GM12878 (cell line): ENCODE measurements around the gene MAGI1. TPM values are rescaled to one million over a fixed set of nuclear protein-coding genes. Genes with fewer than 3 reads are reported as not detected.

Experiments used
- ATAC-seq: fragments of 200-7000 bp; cut with Tn5 transposase; 3 replicates; pipeline ENCODE4 v1.9.1; 2020; ENCODE audit warnings: mild to moderate bottlenecking, moderate library complexity
- BruUV-seq: library from RNA; stranded (reverse); fragments of 400-500 nt; replicated peaks from 2 replicates; lab custom pipeline; 2021; lab: Mats Ljungman, UMichigan
- CTCF ChIA-PET: fragments of 300-600 bp; sonication (Branson Sonifier 250); formaldehyde crosslinking; extraction: SDS; loops from one replicate; lab custom pipeline; 2021; ENCODE audit warnings: inconsistent platforms; lab: Yijun Ruan, JAX
- POLR2A ChIA-PET: fragments of 350-600 bp; formaldehyde crosslinking; extraction: SDS; loops from one replicate; lab custom pipeline; 2021; ENCODE audit warnings: inconsistent platforms; lab: Charles Lee
- RAD21 ChIA-PET: fragments of 300-600 bp; sonication (Branson Sonifier 250); formaldehyde crosslinking; loops from one replicate; lab custom pipeline; 2023; ENCODE audit warnings: antibody characterized with exemption; ENCODE audit not compliant: unreplicated experiment; lab: Charles Lee
- SMC1A ChIA-PET: fragments of 300-600 bp; sonication (Branson Sonifier 250); formaldehyde crosslinking; loops from one replicate; lab custom pipeline; 2023; ENCODE audit not compliant: unreplicated experiment, uncharacterized antibody; lab: Charles Lee
- DNase-seq: peaks from one replicate; pipeline ENCODE4 v3.0.0-alpha.2; 2011; ENCODE audit warnings: low read depth, low spot score
- FAIRE-seq: peaks from 3 replicates; lab custom pipeline; 2011; peaks lifted over from hg19 to GRCh38; lab: Jason Lieb, UNC
- H2AFZ ChIP-seq: 2 replicates; pipeline ENCODE4 v1.6.0; 2011; ENCODE audit warnings: low read depth, low read length, control low read depth; ENCODE audit not compliant: control insufficient read depth
- H3K27ac ChIP-seq: 2 replicates; pipeline ENCODE4 v1.5.1; 2011; ENCODE audit warnings: control low read depth; ENCODE audit not compliant: control insufficient read depth, insufficient read depth
- H3K27me3 ChIP-seq, 2 experiments: replicated peaks in 1 of 2; 2 replicates each; pipeline versions ENCODE4 v1.6.0 to v1.6.1; 2011; ENCODE audit warnings: low read length in 1 of 2; ENCODE audit not compliant: control insufficient read depth in 2 of 2, insufficient read depth in 2 of 2
- H3K36me3 ChIP-seq, 2 experiments: 2 replicates each; pipeline ENCODE4 v1.5.1; 2011; ENCODE audit warnings: low read length in 1 of 2; ENCODE audit not compliant: control insufficient read depth in 2 of 2, insufficient read depth in 2 of 2
- H3K4me1 ChIP-seq: 2 replicates; pipeline ENCODE4 v1.6.1; 2011; ENCODE audit warnings: mild to moderate bottlenecking, low read length, moderate library complexity, mixed read lengths; ENCODE audit not compliant: control insufficient read depth, insufficient read depth
- H3K4me2 ChIP-seq: 2 replicates; pipeline ENCODE4 v1.6.0; 2011; ENCODE audit warnings: control low read depth; ENCODE audit not compliant: control insufficient read depth, insufficient read depth
- H3K4me3 ChIP-seq: fragments of 200-600 bp; sonication (generic); 2 replicates; pipeline ENCODE4 v1.5.1; 2016
- H3K79me2 ChIP-seq: 2 replicates; pipeline ENCODE4 v1.6.0; 2011; ENCODE audit warnings: low read length; ENCODE audit not compliant: control insufficient read depth, insufficient read depth
- H3K9ac ChIP-seq: 2 replicates; pipeline ENCODE4 v1.8.0; 2011; ENCODE audit warnings: low read length, control low read depth, mixed read lengths; ENCODE audit not compliant: control insufficient read depth, insufficient read depth
- H3K9me3 ChIP-seq: replicated peaks from 3 replicates; pipeline ENCODE4 v1.5.1; 2011; ENCODE audit warnings: mild to moderate bottlenecking, low read length; ENCODE audit not compliant: control insufficient read depth, insufficient read depth
- H4K20me1 ChIP-seq: 2 replicates; pipeline ENCODE4 v1.6.0; 2011; ENCODE audit not compliant: control insufficient read depth, insufficient read depth
- CBX5 ChIP-seq: sonication (generic); IDR thresholded peaks from 2 replicates; pipeline ENCODE4 v1.6.1; 2016; ENCODE audit warnings: low read depth, moderate library complexity, mild to moderate bottlenecking, inconsistent platforms
- ESRRA ChIP-seq: IDR thresholded peaks from 2 replicates; pipeline ENCODE4 v1.6.1; 2012; ENCODE audit warnings: mild to moderate bottlenecking, low read length, improper control_type of control experiment
- EZH2 ChIP-seq: IDR thresholded peaks from 2 replicates; pipeline ENCODE4 v1.6.1; 2012; ENCODE audit warnings: low read depth, mild to moderate bottlenecking, control low read depth, inconsistent platforms, low read length, borderline replicate concordance; ENCODE audit not compliant: control insufficient read depth
- IKZF1 ChIP-seq: fragments of 450-650 bp; conservative IDR thresholded peaks from 2 replicates; pipeline ENCODE4 v1.6.1; 2017; ENCODE audit warnings: antibody characterized with exemption, mild to moderate bottlenecking
- NFYA ChIP-seq: IDR thresholded peaks from 2 replicates; pipeline ENCODE4 v1.6.1; 2011; ENCODE audit warnings: low read depth, mild to moderate bottlenecking, low read length, improper control_type of control experiment, borderline replicate concordance
- RAD21 ChIP-seq: IDR thresholded peaks from 2 replicates; pipeline ENCODE4 v1.6.1; 2011; ENCODE audit warnings: mild to moderate bottlenecking, low read depth, low read length, moderate library complexity; ENCODE audit not compliant: insufficient read depth
- RCOR1 ChIP-seq: conservative IDR thresholded peaks from 2 replicates; pipeline ENCODE4 v1.6.1; 2012; ENCODE audit warnings: low read depth, low read length, improper control_type of control experiment
- TARDBP ChIP-seq: IDR thresholded peaks from 2 replicates; pipeline ENCODE4 v1.6.1; 2016; ENCODE audit warnings: borderline replicate concordance
- YY1 ChIP-seq: IDR thresholded peaks from 2 replicates; pipeline ENCODE4 v1.6.1; 2011; ENCODE audit warnings: low read depth, mild to moderate bottlenecking, low read length
- WGBS: methylation state at CpG from one replicate; pipeline ENCODE4 v1.1.6; 2016; ENCODE audit warnings: low lambda C conversion rate; ENCODE audit not compliant: insufficient replicate concordance, insufficient coverage; ENCODE audit errors: missing lambda C conversion rate; 5-methylcytosine and 5-hydroxymethylcytosine counted together
- in situ Hi-C: fragments of 300-500 bp; cut with MboI; formaldehyde crosslinking; loops from 9 replicates; pipeline ENCODE4 v1.14.3; 2018; ENCODE audit warnings: mixed read lengths
- intact Hi-C: fragments of 100-400 bp; cut with micrococcal nuclease; formaldehyde crosslinking; loops from one replicate; pipeline ENCODE4 v1.14.2; 2022; ENCODE audit not compliant: unreplicated experiment
- polyA plus RNA-seq, 11 experiments: library from polyadenylated mRNA; depleted of rRNA in 4 of 11; unstranded in 6 of 11; stranded (reverse) in 5 of 11; fragments of >200 nt; fragmentation: Nextera tagmentation in 4 of 11; fragmentation: Illumina TruSeq in 1 of 11; extraction: Ambion mirVana in 4 of 11; extraction: Trizol in 1 of 11; gene quantifications; 1 replicate in 1 of 11; 2 replicates in 10 of 11; pipeline versions ENCODE4 v1.2.1 to v1.2.3, GENCODE V29; 2011 to 2016; ENCODE audit warnings: inconsistent platforms in 2 of 11, missing spikeins in 2 of 11, low read depth in 1 of 11
- total RNA-seq, 4 experiments: library from RNA; depleted of rRNA in 3 of 4; stranded (reverse); fragments of >200 nt in 3 of 4; fragmentation: Illumina TruSeq in 1 of 4; extraction: Trizol in 1 of 4; gene quantifications; 2 replicates each; pipeline versions ENCODE4 v1.2.1 to v1.2.3, GENCODE V29; 2013 to 2021
- TF ChIP-seq, protein P1 (sequence below): IDR thresholded peaks from 2 replicates; pipeline ENCODE4 v1.6.1; 2012; ENCODE audit warnings: low read depth, low read length, improper control_type of control experiment
- TF ChIP-seq, protein P2 (sequence below): fragments of 450-650 bp; conservative IDR thresholded peaks from 2 replicates; pipeline ENCODE4 v1.6.1; 2017; ENCODE audit warnings: mild to moderate bottlenecking, moderate library complexity
- TF ChIP-seq, protein P3 (sequence below): IDR thresholded peaks from 2 replicates; pipeline ENCODE4 v1.6.1; 2012; ENCODE audit warnings: low read length, inconsistent platforms
- TF ChIP-seq, protein P4 (sequence below): IDR thresholded peaks from 2 replicates; pipeline ENCODE4 v1.6.1; 2012; ENCODE audit warnings: low read depth, low read length, improper control_type of control experiment
- TF ChIP-seq, protein P5 (sequence below): fragments of 450-650 bp; IDR thresholded peaks from 2 replicates; pipeline ENCODE4 v1.6.1; 2016; ENCODE audit warnings: mild to moderate bottlenecking

MAGI1 gene
- total and polyA plus RNA-seq, 10 of the 15 experiments (the other 5 are each of a cell fraction or from before 2014, with no cell fraction given): 0.02 to 3.3 (median 0.29) TPM; not detected in 1

GRCh38 chr3:65922441-65922840, 116.3 kb downstream of the MAGI1 start:
- H3K9me3 ChIP-seq: no peaks in the 10 kb centered on the region
- H3K27ac ChIP-seq: no peak overlapping the region
- no peaks in the 10 kb centered on the region for H3K4me1 ChIP-seq
- ChIA-PET POLR2A (interaction anchor here (0.6 kb wide), 1 partner anchor 37 kb away, joined by 5 read pairs; no protein-coding TSS in a partner anchor), CTCF (no interaction called here), RAD21 (no interaction called here), SMC1A (interaction anchor here (1.2 kb wide), 1 partner anchor 13 kb away, joined by 3 read pairs; no protein-coding TSS in a partner anchor)
- TF ChIP-seq ESRRA: no peak
- no peak for TF ChIP-seq EZH2
- TF ChIP-seq, protein P1, sequence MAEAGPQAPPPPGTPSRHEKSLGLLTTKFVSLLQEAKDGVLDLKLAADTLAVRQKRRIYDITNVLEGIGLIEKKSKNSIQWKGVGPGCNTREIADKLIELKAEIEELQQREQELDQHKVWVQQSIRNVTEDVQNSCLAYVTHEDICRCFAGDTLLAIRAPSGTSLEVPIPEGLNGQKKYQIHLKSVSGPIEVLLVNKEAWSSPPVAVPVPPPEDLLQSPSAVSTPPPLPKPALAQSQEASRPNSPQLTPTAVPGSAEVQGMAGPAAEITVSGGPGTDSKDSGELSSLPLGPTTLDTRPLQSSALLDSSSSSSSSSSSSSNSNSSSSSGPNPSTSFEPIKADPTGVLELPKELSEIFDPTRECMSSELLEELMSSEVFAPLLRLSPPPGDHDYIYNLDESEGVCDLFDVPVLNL: no peak
- TF ChIP-seq TARDBP: no peak
- no peak for TF ChIP-seq CBX5
- TF ChIP-seq YY1: no peak
- no peak for TF ChIP-seq NFYA
- TF ChIP-seq, protein P2, sequence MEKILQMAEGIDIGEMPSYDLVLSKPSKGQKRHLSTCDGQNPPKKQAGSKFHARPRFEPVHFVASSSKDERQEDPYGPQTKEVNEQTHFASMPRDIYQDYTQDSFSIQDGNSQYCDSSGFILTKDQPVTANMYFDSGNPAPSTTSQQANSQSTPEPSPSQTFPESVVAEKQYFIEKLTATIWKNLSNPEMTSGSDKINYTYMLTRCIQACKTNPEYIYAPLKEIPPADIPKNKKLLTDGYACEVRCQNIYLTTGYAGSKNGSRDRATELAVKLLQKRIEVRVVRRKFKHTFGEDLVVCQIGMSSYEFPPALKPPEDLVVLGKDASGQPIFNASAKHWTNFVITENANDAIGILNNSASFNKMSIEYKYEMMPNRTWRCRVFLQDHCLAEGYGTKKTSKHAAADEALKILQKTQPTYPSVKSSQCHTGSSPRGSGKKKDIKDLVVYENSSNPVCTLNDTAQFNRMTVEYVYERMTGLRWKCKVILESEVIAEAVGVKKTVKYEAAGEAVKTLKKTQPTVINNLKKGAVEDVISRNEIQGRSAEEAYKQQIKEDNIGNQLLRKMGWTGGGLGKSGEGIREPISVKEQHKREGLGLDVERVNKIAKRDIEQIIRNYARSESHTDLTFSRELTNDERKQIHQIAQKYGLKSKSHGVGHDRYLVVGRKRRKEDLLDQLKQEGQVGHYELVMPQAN: no peak
- no peak for TF ChIP-seq RAD21
- TF ChIP-seq, protein P3, sequence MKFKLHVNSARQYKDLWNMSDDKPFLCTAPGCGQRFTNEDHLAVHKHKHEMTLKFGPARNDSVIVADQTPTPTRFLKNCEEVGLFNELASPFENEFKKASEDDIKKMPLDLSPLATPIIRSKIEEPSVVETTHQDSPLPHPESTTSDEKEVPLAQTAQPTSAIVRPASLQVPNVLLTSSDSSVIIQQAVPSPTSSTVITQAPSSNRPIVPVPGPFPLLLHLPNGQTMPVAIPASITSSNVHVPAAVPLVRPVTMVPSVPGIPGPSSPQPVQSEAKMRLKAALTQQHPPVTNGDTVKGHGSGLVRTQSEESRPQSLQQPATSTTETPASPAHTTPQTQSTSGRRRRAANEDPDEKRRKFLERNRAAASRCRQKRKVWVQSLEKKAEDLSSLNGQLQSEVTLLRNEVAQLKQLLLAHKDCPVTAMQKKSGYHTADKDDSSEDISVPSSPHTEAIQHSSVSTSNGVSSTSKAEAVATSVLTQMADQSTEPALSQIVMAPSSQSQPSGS: no peak
- TF ChIP-seq IKZF1: no peak
- TF ChIP-seq, protein P4, sequence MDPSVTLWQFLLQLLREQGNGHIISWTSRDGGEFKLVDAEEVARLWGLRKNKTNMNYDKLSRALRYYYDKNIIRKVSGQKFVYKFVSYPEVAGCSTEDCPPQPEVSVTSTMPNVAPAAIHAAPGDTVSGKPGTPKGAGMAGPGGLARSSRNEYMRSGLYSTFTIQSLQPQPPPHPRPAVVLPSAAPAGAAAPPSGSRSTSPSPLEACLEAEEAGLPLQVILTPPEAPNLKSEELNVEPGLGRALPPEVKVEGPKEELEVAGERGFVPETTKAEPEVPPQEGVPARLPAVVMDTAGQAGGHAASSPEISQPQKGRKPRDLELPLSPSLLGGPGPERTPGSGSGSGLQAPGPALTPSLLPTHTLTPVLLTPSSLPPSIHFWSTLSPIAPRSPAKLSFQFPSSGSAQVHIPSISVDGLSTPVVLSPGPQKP: no peak
- no peak for TF ChIP-seq RCOR1
- TF ChIP-seq, protein P5, sequence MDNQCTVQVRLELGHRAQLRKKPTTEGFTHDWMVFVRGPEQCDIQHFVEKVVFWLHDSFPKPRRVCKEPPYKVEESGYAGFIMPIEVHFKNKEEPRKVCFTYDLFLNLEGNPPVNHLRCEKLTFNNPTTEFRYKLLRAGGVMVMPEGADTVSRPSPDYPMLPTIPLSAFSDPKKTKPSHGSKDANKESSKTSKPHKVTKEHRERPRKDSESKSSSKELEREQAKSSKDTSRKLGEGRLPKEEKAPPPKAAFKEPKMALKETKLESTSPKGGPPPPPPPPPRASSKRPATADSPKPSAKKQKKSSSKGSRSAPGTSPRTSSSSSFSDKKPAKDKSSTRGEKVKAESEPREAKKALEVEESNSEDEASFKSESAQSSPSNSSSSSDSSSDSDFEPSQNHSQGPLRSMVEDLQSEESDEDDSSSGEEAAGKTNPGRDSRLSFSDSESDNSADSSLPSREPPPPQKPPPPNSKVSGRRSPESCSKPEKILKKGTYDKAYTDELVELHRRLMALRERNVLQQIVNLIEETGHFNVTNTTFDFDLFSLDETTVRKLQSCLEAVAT: no peak
- no peaks in the 10 kb centered on the region for H4K20me1 ChIP-seq
- H3K27me3 ChIP-seq: no peaks in the 10 kb centered on the region
- H3K4me2 ChIP-seq: no peak overlapping the region
- no peak for DNase-seq
- H3K79me2 ChIP-seq: no peaks in the 10 kb centered on the region
- H3K36me3 ChIP-seq: no peaks in the 10 kb centered on the region
- ATAC-seq: no peak
- no TSS peak for BruUV-seq
- no peak overlapping the region for H2AFZ ChIP-seq
- no peak for FAIRE-seq
- H3K4me3 ChIP-seq: no peak overlapping the region
- no peak overlapping the region for H3K9ac ChIP-seq
- intact Hi-C loops: no loop called here
- 0% methylated on average over 2 of the region's 2 CpGs for WGBS
- in situ Hi-C loops: no loop called here
